HEK293 (cell line): ENCODE data around the gene UBA6.

Experiments used
- CTCF ChIA-PET: fragments of 350-600 bp; formaldehyde crosslinking; extraction: SDS; loops from one replicate; lab custom pipeline; 2021; ENCODE audit warnings: antibody characterized with exemption; lab: Yijun Ruan, JAX
- POLR2A ChIA-PET: fragments of 300-600 bp; formaldehyde crosslinking; extraction: SDS; loops from one replicate; lab custom pipeline; 2020; ENCODE audit warnings: antibody characterized with exemption, inconsistent platforms; lab: Yijun Ruan, JAX
- H3K27ac ChIP-seq: fragments of 200-500 bp; sonication (Bioruptor generic); 2 replicates; pipeline ENCODE4 v1.5.1; 2014; ENCODE audit warnings: low read depth, low read length, control low read depth, inconsistent platforms; ENCODE audit errors: extremely low read depth
- H3K36me3 ChIP-seq, 2 experiments: fragments of 200-500 bp in 1 of 2; sonication (Bioruptor generic) in 1 of 2; 1 replicate in 1 of 2; 2 replicates in 1 of 2; pipeline ENCODE4 v1.5.1; 2014 to 2017; ENCODE audit warnings: inconsistent platforms in 2 of 2, low read length in 2 of 2; ENCODE audit not compliant: control insufficient read depth in 2 of 2, insufficient read depth in 1 of 2
- H3K4me1 ChIP-seq: fragments of 200-500 bp; sonication (Bioruptor generic); 2 replicates; pipeline ENCODE4 v1.5.1; 2014; ENCODE audit warnings: mild to moderate bottlenecking, low read length, inconsistent platforms; ENCODE audit not compliant: control insufficient read depth, insufficient read depth
- H3K4me3 ChIP-seq: 2 replicates; pipeline ENCODE4 v1.5.1; 2011; ENCODE audit warnings: low read depth, mild to moderate bottlenecking, control low read depth, low read length, moderate library complexity
- H3K9me3 ChIP-seq: fragments of 200-500 bp; sonication (Bioruptor generic); 2 replicates; pipeline ENCODE4 v1.5.1; 2014; ENCODE audit warnings: low read depth, low read length, inconsistent platforms; ENCODE audit not compliant: control insufficient read depth, insufficient read depth
- BCL6B ChIP-seq: fragments of 450-650 bp; formaldehyde crosslinking; IDR thresholded peaks from 2 replicates; pipeline ENCODE4 v1.5.1; 2017; ENCODE audit warnings: missing biosample characterization, missing genetic modification characterization
- KLF10 ChIP-seq: fragments of 450-650 bp; IDR thresholded peaks from 2 replicates; pipeline ENCODE4 v1.5.1; 2018; ENCODE audit warnings: missing biosample characterization, mild to moderate bottlenecking, missing genetic modification characterization
- KLF9 ChIP-seq: fragments of 450-650 bp; formaldehyde crosslinking; IDR thresholded peaks from 2 replicates; pipeline ENCODE4 v1.5.1; 2016; ENCODE audit warnings: missing biosample characterization, missing genetic modification characterization, low read depth
- PRDM4 ChIP-seq: fragments of 450-650 bp; formaldehyde crosslinking; IDR thresholded peaks from 2 replicates; pipeline ENCODE4 v1.5.1; 2017; ENCODE audit warnings: missing biosample characterization, missing genetic modification characterization
- REST ChIP-seq: fragments of 450-650 bp; formaldehyde crosslinking; IDR thresholded peaks from 2 replicates; pipeline ENCODE4 v1.5.1; 2016; ENCODE audit warnings: missing biosample characterization, missing genetic modification characterization
- ZNF146 ChIP-seq: fragments of 450-650 bp; formaldehyde crosslinking; IDR thresholded peaks from 2 replicates; pipeline ENCODE4 v1.5.1; 2016; ENCODE audit warnings: missing biosample characterization, missing genetic modification characterization
- ZNF169 ChIP-seq: fragments of 450-650 bp; formaldehyde crosslinking; IDR thresholded peaks from 2 replicates; pipeline ENCODE4 v1.5.1; 2016; ENCODE audit warnings: missing biosample characterization, missing genetic modification characterization
- ZNF175 ChIP-seq: fragments of 450-650 bp; formaldehyde crosslinking; IDR thresholded peaks from 2 replicates; pipeline ENCODE4 v1.5.1; 2016; ENCODE audit warnings: missing biosample characterization, missing genetic modification characterization
- ZNF221 ChIP-seq: fragments of 450-650 bp; formaldehyde crosslinking; IDR thresholded peaks from 2 replicates; pipeline ENCODE4 v1.5.1; 2017; ENCODE audit warnings: missing biosample characterization, missing genetic modification characterization, borderline replicate concordance
- ZNF239 ChIP-seq: fragments of 450-650 bp; formaldehyde crosslinking; IDR thresholded peaks from 2 replicates; pipeline ENCODE4 v1.5.1; 2016; ENCODE audit warnings: missing biosample characterization, missing genetic modification characterization
- ZNF248 ChIP-seq: fragments of 450-650 bp; formaldehyde crosslinking; IDR thresholded peaks from 2 replicates; pipeline ENCODE4 v1.5.1; 2017; ENCODE audit warnings: missing biosample characterization, missing genetic modification characterization
- ZNF423 ChIP-seq: fragments of 450-650 bp; formaldehyde crosslinking; IDR thresholded peaks from 2 replicates; pipeline ENCODE4 v1.5.1; 2016; ENCODE audit warnings: missing biosample characterization, missing genetic modification characterization
- ZNF510 ChIP-seq: fragments of 450-650 bp; formaldehyde crosslinking; IDR thresholded peaks from 2 replicates; pipeline ENCODE4 v1.5.1; 2018; ENCODE audit warnings: mild to moderate bottlenecking, missing genetic modification characterization, missing biosample characterization; ENCODE audit not compliant: insufficient replicate concordance
- ZNF529 ChIP-seq: fragments of 450-650 bp; formaldehyde crosslinking; IDR thresholded peaks from 2 replicates; pipeline ENCODE4 v1.5.1; 2017; ENCODE audit warnings: missing genetic modification characterization, missing biosample characterization; ENCODE audit not compliant: insufficient replicate concordance
- ZNF610 ChIP-seq: fragments of 450-650 bp; formaldehyde crosslinking; IDR thresholded peaks from 2 replicates; pipeline ENCODE4 v1.5.1; 2016; ENCODE audit warnings: missing biosample characterization, missing genetic modification characterization, borderline replicate concordance
- ZNF639 ChIP-seq: fragments of 450-650 bp; formaldehyde crosslinking; IDR thresholded peaks from 2 replicates; pipeline ENCODE4 v1.5.1; 2016; ENCODE audit warnings: missing biosample characterization, missing genetic modification characterization
- ZNF692 ChIP-seq: fragments of 450-650 bp; formaldehyde crosslinking; IDR thresholded peaks from 2 replicates; pipeline ENCODE4 v1.5.1; 2016; ENCODE audit warnings: missing biosample characterization, missing genetic modification characterization
- ZSCAN16 ChIP-seq: fragments of 450-650 bp; formaldehyde crosslinking; IDR thresholded peaks from 2 replicates; pipeline ENCODE4 v1.5.1; 2016; ENCODE audit warnings: missing biosample characterization, missing genetic modification characterization
- ZSCAN4 ChIP-seq: fragments of 450-650 bp; formaldehyde crosslinking; IDR thresholded peaks from 2 replicates; pipeline ENCODE4 v1.5.1; 2017; ENCODE audit warnings: missing biosample characterization, missing genetic modification characterization
- TF ChIP-seq, protein P1 (sequence below): fragments of 450-650 bp; formaldehyde crosslinking; IDR thresholded peaks from 2 replicates; pipeline ENCODE4 v1.5.1; 2017; ENCODE audit warnings: missing biosample characterization, mild to moderate bottlenecking, missing genetic modification characterization, moderate library complexity
- TF ChIP-seq, protein P2 (sequence below): fragments of 450-650 bp; formaldehyde crosslinking; IDR thresholded peaks from 2 replicates; pipeline ENCODE4 v1.5.1; 2016; ENCODE audit warnings: missing biosample characterization, missing genetic modification characterization, low read depth

UBA6 gene

DNA sequence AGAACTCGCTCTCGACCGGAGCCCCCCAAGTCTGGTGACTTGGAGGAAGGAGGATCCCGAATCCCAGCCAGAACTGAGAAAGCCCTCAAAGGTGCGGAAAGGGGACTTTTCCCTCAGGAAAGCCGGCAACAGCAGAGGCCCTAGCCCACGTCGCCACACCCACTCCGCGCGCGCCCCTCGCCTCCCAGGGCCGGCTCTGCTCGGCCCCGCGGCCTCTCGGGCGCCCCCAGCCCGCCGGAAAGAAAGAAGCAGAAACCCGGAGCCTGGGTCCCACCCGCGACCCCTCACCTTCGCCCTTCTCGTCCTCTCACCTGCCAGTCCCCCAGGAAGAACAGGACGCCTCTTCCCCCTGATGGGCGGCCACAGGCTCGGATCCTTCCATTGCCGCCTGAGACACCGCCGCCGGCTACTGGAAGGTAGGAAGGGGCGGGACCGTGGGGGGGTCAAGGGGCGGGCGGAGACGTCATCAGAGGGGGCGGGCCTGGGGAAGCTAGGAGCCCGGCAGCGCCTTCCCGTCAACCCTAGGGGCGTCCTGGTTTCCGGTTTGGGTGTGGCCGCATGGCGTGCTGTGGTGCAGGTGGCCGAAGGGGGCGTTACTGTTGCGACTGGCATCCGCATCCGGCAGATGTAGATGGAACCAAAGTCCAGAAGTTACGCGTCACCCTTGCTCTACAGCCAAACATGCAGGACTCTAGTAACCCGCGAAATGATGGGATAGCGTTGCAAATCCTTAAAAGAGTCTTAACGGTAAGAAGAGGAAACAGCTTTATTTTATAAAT is at the start of gene UBA6:
TSS of gene UBA6 (minus strand) at position 418 of the 779 bp plus-strand sequence. CDS start at position 382, 36 bp downstream.
- H3K9me3 ChIP-seq: no peaks in the 10 kb centered on the region
- H3K4me1 ChIP-seq: no peaks in the 10 kb centered on the region
- H3K4me3 ChIP-seq: peak within 1 kb of the TSS; percentile 80
- peak within 1 kb of the TSS; percentile 38; the same call in 1 of the 2 replicates for H3K27ac ChIP-seq
- POLR2A ChIA-PET: interaction anchor here (1.0 to 1.5 kb wide), 4 partner anchors 10 to 156 kb away, joined by 3 to 5 read pairs (median 3); partner anchors contain the start of gene CENPC
- H3K36me3 ChIP-seq: peaks cover 0 to 5% of the 10 kb centered on the region in 2 experiments; a peak in 1 of 3 replicates
- CTCF ChIA-PET: interaction anchor here (0.7 to 0.8 kb wide), 3 partner anchors 46 to 1056 kb away, joined by 3 read pairs; no protein-coding TSS in a partner anchor
- no peak for TF ChIP-seq ZNF248 (tag by site-specific recombination)
- TF ChIP-seq BCL6B: no peak
- 0 out of 2 replicates have a peak, but pooled peaks have one; percentile 37 for TF ChIP-seq ZNF692 (tag by site-specific recombination)
- TF ChIP-seq, protein P1, sequence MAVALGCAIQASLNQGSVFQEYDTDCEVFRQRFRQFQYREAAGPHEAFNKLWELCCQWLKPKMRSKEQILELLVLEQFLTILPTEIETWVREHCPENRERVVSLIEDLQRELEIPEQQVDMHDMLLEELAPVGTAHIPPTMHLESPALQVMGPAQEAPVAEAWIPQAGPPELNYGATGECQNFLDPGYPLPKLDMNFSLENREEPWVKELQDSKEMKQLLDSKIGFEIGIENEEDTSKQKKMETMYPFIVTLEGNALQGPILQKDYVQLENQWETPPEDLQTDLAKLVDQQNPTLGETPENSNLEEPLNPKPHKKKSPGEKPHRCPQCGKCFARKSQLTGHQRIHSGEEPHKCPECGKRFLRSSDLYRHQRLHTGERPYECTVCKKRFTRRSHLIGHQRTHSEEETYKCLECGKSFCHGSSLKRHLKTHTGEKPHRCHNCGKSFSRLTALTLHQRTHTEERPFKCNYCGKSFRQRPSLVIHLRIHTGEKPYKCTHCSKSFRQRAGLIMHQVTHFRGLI (tag by site-specific recombination): no peak
- no peak for TF ChIP-seq ZNF146 (tag by site-specific recombination)
- no peak for TF ChIP-seq REST
- no peak for TF ChIP-seq ZNF423 (tag by site-specific recombination)
- TF ChIP-seq ZSCAN16 (tag by site-specific recombination): no peak
- TF ChIP-seq ZNF169 (tag by site-specific recombination): no peak
- no peak for TF ChIP-seq ZNF639 (tag by site-specific recombination)
- no peak for TF ChIP-seq ZSCAN4 (tag by site-specific recombination)
- no peak for TF ChIP-seq ZNF610
- TF ChIP-seq ZNF529 (tag by site-specific recombination): no peak
- TF ChIP-seq KLF10 (tag by site-specific recombination): peak; percentile 60; the same call in 1 of the 2 replicates
- no peak for TF ChIP-seq ZNF221 (tag by site-specific recombination)
- TF ChIP-seq ZNF175 (tag by site-specific recombination): no peak
- peak; percentile 92 for TF ChIP-seq KLF9 (tag by site-specific recombination)
- no peak for TF ChIP-seq ZNF510 (tag by site-specific recombination)
- no peak for TF ChIP-seq PRDM4
- TF ChIP-seq ZNF239 (tag by site-specific recombination): no peak
- TF ChIP-seq, protein P2, sequence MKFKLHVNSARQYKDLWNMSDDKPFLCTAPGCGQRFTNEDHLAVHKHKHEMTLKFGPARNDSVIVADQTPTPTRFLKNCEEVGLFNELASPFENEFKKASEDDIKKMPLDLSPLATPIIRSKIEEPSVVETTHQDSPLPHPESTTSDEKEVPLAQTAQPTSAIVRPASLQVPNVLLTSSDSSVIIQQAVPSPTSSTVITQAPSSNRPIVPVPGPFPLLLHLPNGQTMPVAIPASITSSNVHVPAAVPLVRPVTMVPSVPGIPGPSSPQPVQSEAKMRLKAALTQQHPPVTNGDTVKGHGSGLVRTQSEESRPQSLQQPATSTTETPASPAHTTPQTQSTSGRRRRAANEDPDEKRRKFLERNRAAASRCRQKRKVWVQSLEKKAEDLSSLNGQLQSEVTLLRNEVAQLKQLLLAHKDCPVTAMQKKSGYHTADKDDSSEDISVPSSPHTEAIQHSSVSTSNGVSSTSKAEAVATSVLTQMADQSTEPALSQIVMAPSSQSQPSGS (tag by site-specific recombination): 0 out of 2 replicates have a peak, but pooled peaks have one; percentile 5
